ENCODE measurements around the gene TTC7B. TPM values are rescaled to one million over a fixed set of nuclear protein-coding genes. Genes with fewer than 3 reads are reported as not detected.

Gene TTC7B
- total and polyA plus RNA-seq, 2 of the 13 experiments (the other 11 are each of a cell fraction or from before 2014, with no cell fraction given): 1.3 to 3.2 TPM

DNA sequence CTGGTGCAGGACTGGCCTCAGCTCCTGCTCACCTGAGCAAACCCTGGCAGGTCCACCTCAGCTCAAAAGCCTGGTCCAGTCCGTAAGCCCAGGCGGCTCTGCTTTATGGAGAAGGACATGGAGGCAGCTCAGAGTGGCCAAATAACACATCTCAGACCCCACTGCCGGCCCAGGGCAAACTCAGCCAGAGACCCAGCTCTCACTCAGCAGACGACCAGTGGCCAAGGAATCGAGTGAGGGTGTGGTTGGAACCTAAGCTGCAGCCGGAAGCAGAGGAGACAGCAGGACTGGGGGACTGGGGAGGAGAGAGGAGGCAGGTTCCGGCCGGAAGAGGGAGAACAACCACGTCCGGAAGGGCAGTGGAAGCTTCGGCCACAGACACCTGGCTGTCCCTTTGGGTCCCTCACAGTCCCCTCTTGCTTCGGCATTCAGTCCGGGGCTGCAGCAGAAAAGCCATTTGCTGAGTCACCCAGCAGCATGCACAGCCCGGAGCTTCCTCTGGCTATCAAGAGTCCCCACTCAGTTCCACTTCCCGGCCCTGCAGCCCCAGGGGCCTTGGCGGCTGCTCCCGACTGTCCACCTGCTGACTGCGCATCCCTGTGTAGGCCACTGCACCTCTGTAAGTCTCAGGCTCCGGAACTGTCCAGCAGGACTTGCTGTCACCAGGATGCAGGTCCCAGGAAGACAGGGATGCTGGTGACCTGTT is 315.4 kb downstream of the TTC7B start (continued):
- TF ChIP-seq PLRG1 (conservative IDR thresholded peaks at IDR 0.05) (no peak), MYNN (CRISPR knock-in tag; IDR thresholded peaks at IDR 0.05; ENCODE audit: low read depth) (0 out of 2 replicates have a peak, but pooled peaks have one; percentile 46), ZNF709 (CRISPR knock-in tag; IDR thresholded peaks at IDR 0.05) (no peak), SKI (IDR thresholded peaks at IDR 0.05; ENCODE audit: partially characterized antibody) (no peak), ZNF672 (CRISPR knock-in tag; IDR thresholded peaks at IDR 0.05) (no peak), DNMT3B (CRISPR knock-in tag; conservative IDR thresholded peaks at IDR 0.05) (no peak), ZNF557 (CRISPR knock-in tag; IDR thresholded peaks at IDR 0.05) (no peak), ZNF768 (CRISPR knock-in tag; IDR thresholded peaks at IDR 0.05) (peak; percentile 5; the same call in 1 of the 2 replicates), ZFP41 (CRISPR knock-in tag; IDR thresholded peaks at IDR 0.05; ENCODE audit: borderline replicate concordance) (no peak), ZNF558 (CRISPR knock-in tag; IDR thresholded peaks at IDR 0.05; ENCODE audit: borderline replicate concordance) (no peak), KDM1A (CRISPR knock-in tag; IDR thresholded peaks at IDR 0.05) (no peak), SETDB1 (CRISPR knock-in tag; IDR thresholded peaks at IDR 0.05; ENCODE audit: borderline replicate concordance) (no peak), REL (CRISPR knock-in tag; conservative IDR thresholded peaks at IDR 0.05) (no peak), CEBPB (IDR thresholded peaks at IDR 0.05; ENCODE audit: borderline replicate concordance, low read depth, low read length) (no peak), FOXJ3 (CRISPR knock-in tag; IDR thresholded peaks at IDR 0.05; ENCODE audit: borderline replicate concordance) (no peak), MLLT10 (CRISPR knock-in tag; IDR thresholded peaks at IDR 0.05) (no peak), ZNF737 (CRISPR knock-in tag; IDR thresholded peaks at IDR 0.05; ENCODE audit: borderline replicate concordance) (no peak), ZNF598 (CRISPR knock-in tag; IDR thresholded peaks at IDR 0.05; ENCODE audit: borderline replicate concordance) (no peak)
- TF ChIP-seq, protein P1, sequence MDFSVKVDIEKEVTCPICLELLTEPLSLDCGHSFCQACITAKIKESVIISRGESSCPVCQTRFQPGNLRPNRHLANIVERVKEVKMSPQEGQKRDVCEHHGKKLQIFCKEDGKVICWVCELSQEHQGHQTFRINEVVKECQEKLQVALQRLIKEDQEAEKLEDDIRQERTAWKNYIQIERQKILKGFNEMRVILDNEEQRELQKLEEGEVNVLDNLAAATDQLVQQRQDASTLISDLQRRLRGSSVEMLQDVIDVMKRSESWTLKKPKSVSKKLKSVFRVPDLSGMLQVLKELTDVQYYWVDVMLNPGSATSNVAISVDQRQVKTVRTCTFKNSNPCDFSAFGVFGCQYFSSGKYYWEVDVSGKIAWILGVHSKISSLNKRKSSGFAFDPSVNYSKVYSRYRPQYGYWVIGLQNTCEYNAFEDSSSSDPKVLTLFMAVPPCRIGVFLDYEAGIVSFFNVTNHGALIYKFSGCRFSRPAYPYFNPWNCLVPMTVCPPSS (IDR thresholded peaks at IDR 0.05): no peak
- TF ChIP-seq, protein P2, sequence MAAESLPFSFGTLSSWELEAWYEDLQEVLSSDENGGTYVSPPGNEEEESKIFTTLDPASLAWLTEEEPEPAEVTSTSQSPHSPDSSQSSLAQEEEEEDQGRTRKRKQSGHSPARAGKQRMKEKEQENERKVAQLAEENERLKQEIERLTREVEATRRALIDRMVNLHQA (CRISPR knock-in tag; IDR thresholded peaks at IDR 0.05): no peak
- TF ChIP-seq, protein P3, sequence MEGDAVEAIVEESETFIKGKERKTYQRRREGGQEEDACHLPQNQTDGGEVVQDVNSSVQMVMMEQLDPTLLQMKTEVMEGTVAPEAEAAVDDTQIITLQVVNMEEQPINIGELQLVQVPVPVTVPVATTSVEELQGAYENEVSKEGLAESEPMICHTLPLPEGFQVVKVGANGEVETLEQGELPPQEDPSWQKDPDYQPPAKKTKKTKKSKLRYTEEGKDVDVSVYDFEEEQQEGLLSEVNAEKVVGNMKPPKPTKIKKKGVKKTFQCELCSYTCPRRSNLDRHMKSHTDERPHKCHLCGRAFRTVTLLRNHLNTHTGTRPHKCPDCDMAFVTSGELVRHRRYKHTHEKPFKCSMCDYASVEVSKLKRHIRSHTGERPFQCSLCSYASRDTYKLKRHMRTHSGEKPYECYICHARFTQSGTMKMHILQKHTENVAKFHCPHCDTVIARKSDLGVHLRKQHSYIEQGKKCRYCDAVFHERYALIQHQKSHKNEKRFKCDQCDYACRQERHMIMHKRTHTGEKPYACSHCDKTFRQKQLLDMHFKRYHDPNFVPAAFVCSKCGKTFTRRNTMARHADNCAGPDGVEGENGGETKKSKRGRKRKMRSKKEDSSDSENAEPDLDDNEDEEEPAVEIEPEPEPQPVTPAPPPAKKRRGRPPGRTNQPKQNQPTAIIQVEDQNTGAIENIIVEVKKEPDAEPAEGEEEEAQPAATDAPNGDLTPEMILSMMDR (CRISPR knock-in tag; IDR thresholded peaks at IDR 0.05): peak; percentile 55
- TF ChIP-seq, protein P4, sequence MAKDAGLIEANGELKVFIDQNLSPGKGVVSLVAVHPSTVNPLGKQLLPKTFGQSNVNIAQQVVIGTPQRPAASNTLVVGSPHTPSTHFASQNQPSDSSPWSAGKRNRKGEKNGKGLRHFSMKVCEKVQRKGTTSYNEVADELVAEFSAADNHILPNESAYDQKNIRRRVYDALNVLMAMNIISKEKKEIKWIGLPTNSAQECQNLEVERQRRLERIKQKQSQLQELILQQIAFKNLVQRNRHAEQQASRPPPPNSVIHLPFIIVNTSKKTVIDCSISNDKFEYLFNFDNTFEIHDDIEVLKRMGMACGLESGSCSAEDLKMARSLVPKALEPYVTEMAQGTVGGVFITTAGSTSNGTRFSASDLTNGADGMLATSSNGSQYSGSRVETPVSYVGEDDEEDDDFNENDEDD (CRISPR knock-in tag; IDR thresholded peaks at IDR 0.05; ENCODE audit: borderline replicate concordance): peak; percentile 19; the same call in 1 of the 2 replicates
- TF ChIP-seq, protein P5, sequence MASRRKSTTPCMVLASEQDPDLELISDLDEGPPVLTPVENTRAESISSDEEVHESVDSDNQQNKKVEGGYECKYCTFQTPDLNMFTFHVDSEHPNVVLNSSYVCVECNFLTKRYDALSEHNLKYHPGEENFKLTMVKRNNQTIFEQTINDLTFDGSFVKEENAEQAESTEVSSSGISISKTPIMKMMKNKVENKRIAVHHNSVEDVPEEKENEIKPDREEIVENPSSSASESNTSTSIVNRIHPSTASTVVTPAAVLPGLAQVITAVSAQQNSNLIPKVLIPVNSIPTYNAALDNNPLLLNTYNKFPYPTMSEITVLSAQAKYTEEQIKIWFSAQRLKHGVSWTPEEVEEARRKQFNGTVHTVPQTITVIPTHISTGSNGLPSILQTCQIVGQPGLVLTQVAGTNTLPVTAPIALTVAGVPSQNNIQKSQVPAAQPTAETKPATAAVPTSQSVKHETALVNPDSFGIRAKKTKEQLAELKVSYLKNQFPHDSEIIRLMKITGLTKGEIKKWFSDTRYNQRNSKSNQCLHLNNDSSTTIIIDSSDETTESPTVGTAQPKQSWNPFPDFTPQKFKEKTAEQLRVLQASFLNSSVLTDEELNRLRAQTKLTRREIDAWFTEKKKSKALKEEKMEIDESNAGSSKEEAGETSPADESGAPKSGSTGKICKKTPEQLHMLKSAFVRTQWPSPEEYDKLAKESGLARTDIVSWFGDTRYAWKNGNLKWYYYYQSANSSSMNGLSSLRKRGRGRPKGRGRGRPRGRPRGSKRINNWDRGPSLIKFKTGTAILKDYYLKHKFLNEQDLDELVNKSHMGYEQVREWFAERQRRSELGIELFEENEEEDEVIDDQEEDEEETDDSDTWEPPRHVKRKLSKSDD (CRISPR knock-in tag; IDR thresholded peaks at IDR 0.05; ENCODE audit: low read depth): no peak
